ENCODE results near the gene BST1. TPM values are rescaled to one million over a fixed set of nuclear protein-coding genes. Genes with fewer than 3 reads are reported as not detected.

Gene BST1
- total and polyA plus RNA-seq, 2 of the 8 experiments (the other 6 are each of a cell fraction or from before 2014, with no cell fraction given): 0.52 to 0.54 TPM

GRCh38 chr4:15665753-15666365 lies 37.0 kb upstream of the BST1 start:
- H2BK15ac ChIP-seq (ENCODE audit: low read length): no peak overlapping the region
- no peak overlapping the region for H3K4ac ChIP-seq (replicated peaks; ENCODE audit: insufficient read length, low read depth, low read length)
- POLR2A ChIA-PET (ENCODE audit: partially characterized antibody): interaction anchor here (1.4 to 2.8 kb wide), 5 partner anchors 11 to 186 kb away, joined by 3 to 14 read pairs (median 6); partner anchors contain the start of genes FAM200B and FBXL5
- H2AK5ac ChIP-seq (ENCODE audit: low read depth, low read length): no peak overlapping the region
- H4K8ac ChIP-seq (ENCODE audit: extremely low read depth, insufficient read depth, low read length): no peak overlapping the region
- no peak overlapping the region for H3K14ac ChIP-seq (ENCODE audit: insufficient read length)
- H3K4me3 ChIP-seq (ENCODE audit: extremely low read depth in 1 of 4, insufficient read depth in 2 of 4, low read depth in 3 of 4, low read length in 4 of 4): no peak overlapping the region
- TF ChIP-seq TAF1 (IDR thresholded peaks at IDR 0.05; ENCODE audit: low read depth, low read length): no peak
- TF ChIP-seq SP4 (IDR thresholded peaks at IDR 0.05; ENCODE audit: low read length): no peak
- TF ChIP-seq EZH2 (IDR thresholded peaks at IDR 0.05; ENCODE audit: low read depth, low read length, severe bottlenecking): no peak
- TF ChIP-seq KDM5A (IDR thresholded peaks at IDR 0.05; ENCODE audit: low read length): no peak
- peaks cover 0 to 19% (median 8%) of the 10 kb centered on the region in 4 experiments; a peak in 6 of 8 replicates for H3K36me3 ChIP-seq (ENCODE audit: control insufficient read depth in 2 of 4, insufficient read depth in 4 of 4, low read length in 3 of 4)
- H2BK20ac ChIP-seq (ENCODE audit: low read length): no peak overlapping the region
- 89% methylated on average over 3 of the region's 3 CpGs; no CpG with 5 or more reads in 1 of the 2 experiments for WGBS, 2 experiments (ENCODE audit: extremely low coverage in 1 of 2, insufficient coverage in 1 of 2, insufficient read length in 1 of 2, insufficient replicate concordance in 2 of 2, low coverage in 1 of 2, low lambda C conversion rate in 2 of 2, missing lambda C conversion rate in 1 of 2)
- no peak overlapping the region for H2BK12ac ChIP-seq (ENCODE audit: low read depth, low read length)
- no peak overlapping the region for H2AFZ ChIP-seq (ENCODE audit: low read length)
- H2BK5ac ChIP-seq (ENCODE audit: low read depth, low read length): no peak overlapping the region
- no peak overlapping the region for H3K4me2 ChIP-seq (ENCODE audit: insufficient read depth in 1 of 2, low read depth in 2 of 2, low read length in 2 of 2)
- H2BK120ac ChIP-seq (replicated peaks; ENCODE audit: low read depth, low read length): no peak overlapping the region
- H4K91ac ChIP-seq (replicated peaks; ENCODE audit: insufficient read length, low read length): no peak overlapping the region
- H3K4me1 ChIP-seq (replicated peaks in 1 of 4; ENCODE audit: control insufficient read depth in 3 of 4, insufficient read depth in 4 of 4, low read length in 3 of 4): no peaks in the 10 kb centered on the region
- no peak overlapping the region for H3K9ac ChIP-seq (replicated peaks in 1 of 4; ENCODE audit: extremely low read depth in 1 of 4, low read depth in 3 of 4, low read length in 3 of 4)
- H3K18ac ChIP-seq (ENCODE audit: extremely low read depth, low read length): no peak overlapping the region
- H4K5ac ChIP-seq (ENCODE audit: insufficient read length, low read depth, low read length): no peak overlapping the region
- no peak for FAIRE-seq
- no peak overlapping the region for H3K56ac ChIP-seq (replicated peaks; ENCODE audit: insufficient read length, low read depth, low read length)
- H3K27ac ChIP-seq (ENCODE audit: low read depth, low read length): no peak overlapping the region
- CTCF ChIA-PET (ENCODE audit: partially characterized antibody): interaction anchor here (0.7 to 0.9 kb wide), 2 partner anchors 9 to 16 kb away, joined by 3 to 4 read pairs; no protein-coding TSS in a partner anchor
- peaks cover 0 to 5% of the 10 kb centered on the region in 2 experiments; a peak in 1 of 4 replicates for H3K79me2 ChIP-seq (ENCODE audit: control insufficient read depth in 1 of 2, insufficient read depth in 2 of 2, low read length in 2 of 2)
- no peaks in the 10 kb centered on the region for H3K23me2 ChIP-seq (ENCODE audit: low read depth, low read length)
- H3K79me1 ChIP-seq (ENCODE audit: low read depth, low read length): no peaks in the 10 kb centered on the region
- no peak overlapping the region for H3K23ac ChIP-seq (ENCODE audit: insufficient read length)
- no peak for DNase-seq (ENCODE audit: low read depth in 1 of 2, low spot score in 2 of 2)
- no peaks in the 10 kb centered on the region for H3K27me3 ChIP-seq (replicated peaks in 1 of 4; ENCODE audit: control insufficient read depth in 3 of 4, extremely low read depth in 1 of 4, insufficient read depth in 3 of 4, low read length in 3 of 4)
- no peaks in the 10 kb centered on the region for H3K9me3 ChIP-seq (ENCODE audit: insufficient read depth in 2 of 2, low read depth in 1 of 2, low read length in 1 of 2)
- peaks cover 0 to 1% of the 10 kb centered on the region in 2 experiments for H4K20me1 ChIP-seq (replicated peaks in 1 of 2; ENCODE audit: control insufficient read depth in 1 of 2, insufficient read depth in 2 of 2, low read length in 2 of 2)
